HG03196 (cell line): ENCODE measurements around the gene HOXB3.

Experiments
- ATAC-seq: cut with Tn5 transposase; IDR thresholded peaks from one replicate; pipeline ENCODE4 v1.9.1; 2021; ENCODE audit not compliant: unreplicated experiment

Gene HOXB3

GRCh38 chr17:48588528-48588927 lies 1.5 kb downstream of the HOXB3 start:
- ATAC-seq = no peak

GRCh38 chr17:48588074-48588415 lies 2.0 kb downstream of the HOXB3 start:
- no peak for ATAC-seq

GRCh38 chr17:48587276-48588073 lies 2.6 kb downstream of the HOXB3 start:
- no peak for ATAC-seq

- no peak for ATAC-seq
These were observed 3.4 kb downstream of the HOXB3 start for GRCh38 chr17:48586355-48587258.

GRCh38 chr17:48584223-48584741 lies 5.8 kb downstream of the HOXB3 start:
- no peak for ATAC-seq

GRCh38 chr17:48583708-48584222 lies 6.3 kb downstream of the HOXB3 start:
- no peak for ATAC-seq

GRCh38 chr17:48582750-48583069 lies 7.3 kb downstream of the HOXB3 start:
- ATAC-seq = no peak

GRCh38 chr17:48579760-48580554 lies 10.1 kb downstream of the HOXB3 start:
- ATAC-seq = no peak

GRCh38 chr17:48579471-48579759 lies 10.6 kb downstream of the HOXB3 start:
- ATAC-seq = no peak

GRCh38 chr17:48578616-48579470 lies 11.2 kb downstream of the HOXB3 start:
- ATAC-seq = peak; percentile 17

- peak; percentile 55 for ATAC-seq
These were observed 12.0 kb downstream of the HOXB3 start, which contains the start of gene HOXB4 for GRCh38 chr17:48577946-48578615. TSS of gene HOXB4 (minus strand) at chr17:48578350. CDS start at chr17:48578319, 31 bp downstream.

- no peak for ATAC-seq
These were observed 12.6 kb downstream of the HOXB3 start for GRCh38 chr17:48577330-48577945.

GRCh38 chr17:48576479-48577309 lies 13.3 kb downstream of the HOXB3 start:
- ATAC-seq = no peak

GRCh38 chr17:48575673-48576478 lies 14.2 kb downstream of the HOXB3 start:
- ATAC-seq = no peak

GRCh38 chr17:48575066-48575582 lies 14.9 kb downstream of the HOXB3 start:
- ATAC-seq = no peak

GRCh38 chr17:48574505-48575065 lies 15.5 kb downstream of the HOXB3 start:
- ATAC-seq = no peak
